Stimulated activated CD4-positive, alpha-beta T cell treated with anti-CD3 and anti-CD28 coated beads, Interleukin-4, amount 100 ng/mL, for 4 hours (primary cell): Measurements from ENCODE around the gene CWC27.
A peak's percentile ranks its signal among the peaks of the same experiment; 100 is the strongest.

Source experiments
- DNase-seq, 2 experiments: peaks; one replicate each; pipeline ENCODE4 v3.0.0-alpha.2; 2020

The CWC27 gene, protein sequence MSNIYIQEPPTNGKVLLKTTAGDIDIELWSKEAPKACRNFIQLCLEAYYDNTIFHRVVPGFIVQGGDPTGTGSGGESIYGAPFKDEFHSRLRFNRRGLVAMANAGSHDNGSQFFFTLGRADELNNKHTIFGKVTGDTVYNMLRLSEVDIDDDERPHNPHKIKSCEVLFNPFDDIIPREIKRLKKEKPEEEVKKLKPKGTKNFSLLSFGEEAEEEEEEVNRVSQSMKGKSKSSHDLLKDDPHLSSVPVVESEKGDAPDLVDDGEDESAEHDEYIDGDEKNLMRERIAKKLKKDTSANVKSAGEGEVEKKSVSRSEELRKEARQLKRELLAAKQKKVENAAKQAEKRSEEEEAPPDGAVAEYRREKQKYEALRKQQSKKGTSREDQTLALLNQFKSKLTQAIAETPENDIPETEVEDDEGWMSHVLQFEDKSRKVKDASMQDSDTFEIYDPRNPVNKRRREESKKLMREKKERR

DNA sequence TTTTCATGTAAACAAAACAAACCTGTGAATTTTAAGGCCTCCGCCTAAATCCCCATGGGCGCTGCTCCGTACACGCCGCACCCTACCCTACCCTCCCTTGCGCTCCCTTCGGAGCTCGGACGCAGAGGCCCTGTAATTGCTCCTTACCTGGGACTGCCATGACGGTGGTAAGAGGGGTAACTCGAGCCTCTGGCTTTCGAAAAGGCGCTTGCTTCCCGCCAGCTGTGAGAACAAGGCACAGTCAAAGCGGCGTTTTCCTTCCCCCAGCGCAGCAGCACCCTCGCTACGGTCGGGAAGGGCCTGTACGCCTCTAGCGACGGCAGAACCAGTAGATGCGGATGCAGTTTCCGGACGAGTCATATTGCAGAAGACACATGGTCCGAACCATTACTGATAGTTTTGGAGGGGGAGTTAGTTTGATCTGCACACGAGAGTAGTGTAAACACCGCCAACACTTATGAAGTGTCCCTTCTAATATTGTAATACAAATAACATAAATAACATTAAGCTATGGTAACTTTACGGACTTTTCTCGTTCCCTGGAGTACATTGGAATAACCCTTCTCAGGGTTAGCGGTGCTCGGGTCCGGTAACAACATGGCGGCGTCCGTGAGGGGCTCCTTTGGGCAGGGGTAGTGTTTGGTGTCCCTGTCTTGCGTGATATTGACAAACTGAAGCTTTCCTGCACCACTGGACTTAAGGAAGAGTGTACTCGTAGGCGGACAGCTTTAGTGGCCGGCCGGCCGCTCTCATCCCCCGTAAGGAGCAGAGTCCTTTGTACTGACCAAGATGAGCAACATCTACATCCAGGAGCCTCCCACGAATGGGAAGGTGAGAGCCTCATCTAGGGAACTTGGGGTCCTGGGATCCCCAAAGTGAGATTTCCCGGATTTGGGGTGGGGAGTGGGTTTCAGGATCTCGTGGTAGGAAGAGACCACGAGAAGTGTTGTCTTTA, at the start of gene CWC27, which contains the start of gene SREK1IP1:
Gene CWC27, plus strand, starts transcription at position 573 of the 955 bp plus-strand sequence. Its CDS starts 217 bp downstream, at position 790.
Gene SREK1IP1, minus strand, starts transcription at position 334 of the 955 bp plus-strand sequence. Its CDS starts 174 bp downstream, at position 160.
- peak; percentile 71 to 80 for DNase-seq

DNA sequence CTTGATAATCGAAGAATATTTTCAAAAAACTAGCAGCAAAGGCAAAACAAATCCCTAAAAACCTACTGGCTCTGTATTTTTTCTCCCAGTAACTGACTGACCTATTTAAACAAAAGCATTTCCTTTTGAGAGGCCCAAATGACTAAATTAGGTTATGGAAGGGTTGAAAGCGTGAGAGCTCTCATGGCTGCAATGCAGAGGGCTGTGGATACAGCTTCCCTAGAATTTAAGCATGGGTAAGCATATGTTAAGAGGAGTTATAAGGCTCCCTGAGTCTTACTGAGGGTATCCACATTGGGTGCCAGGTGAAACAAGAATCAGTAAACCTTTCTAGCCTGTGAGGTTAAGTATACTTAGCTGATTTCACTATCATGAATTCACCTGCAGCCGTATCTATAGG, 46.1 kb upstream of the CWC27 start:
- DNase-seq: no peak

DNA sequence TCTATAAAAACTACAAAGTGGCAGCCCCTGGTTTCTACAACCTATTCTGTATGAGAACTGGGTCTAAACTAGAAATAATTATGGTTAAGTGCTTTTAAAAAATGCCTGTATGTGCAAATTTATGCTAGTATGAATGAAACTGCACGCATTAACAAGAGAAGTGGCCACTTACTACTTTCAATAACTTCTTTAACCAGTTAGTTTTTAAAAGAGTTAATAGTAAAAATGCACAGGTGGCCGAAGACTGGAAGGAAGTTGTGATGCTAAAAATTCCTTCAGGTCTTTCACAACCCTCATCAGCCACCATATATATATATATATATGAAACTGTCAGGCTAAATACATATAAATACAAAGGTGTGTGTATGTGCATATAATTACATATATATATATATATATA, 41.6 kb upstream of the CWC27 start:
- DNase-seq: no peak

DNA sequence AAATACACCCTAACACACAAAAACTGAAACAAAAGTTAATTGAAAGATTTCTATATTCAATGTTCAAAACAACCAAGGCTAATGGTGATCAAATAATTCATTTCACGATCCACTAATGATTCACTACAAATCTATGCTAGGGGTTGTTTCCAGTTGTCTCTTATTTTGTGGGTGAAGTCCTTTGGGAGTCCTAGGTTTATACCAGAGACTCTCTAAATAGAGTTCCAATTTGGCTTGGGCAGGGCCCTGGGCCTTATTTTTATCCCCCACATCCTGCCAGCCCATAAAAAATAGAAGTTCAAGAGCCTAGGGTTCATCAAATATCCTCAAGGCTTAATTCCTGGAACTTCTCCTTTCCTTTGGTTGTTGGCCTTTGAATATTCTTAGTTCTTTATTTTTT, 26.3 kb upstream of the CWC27 start:
- no peak for DNase-seq

DNA sequence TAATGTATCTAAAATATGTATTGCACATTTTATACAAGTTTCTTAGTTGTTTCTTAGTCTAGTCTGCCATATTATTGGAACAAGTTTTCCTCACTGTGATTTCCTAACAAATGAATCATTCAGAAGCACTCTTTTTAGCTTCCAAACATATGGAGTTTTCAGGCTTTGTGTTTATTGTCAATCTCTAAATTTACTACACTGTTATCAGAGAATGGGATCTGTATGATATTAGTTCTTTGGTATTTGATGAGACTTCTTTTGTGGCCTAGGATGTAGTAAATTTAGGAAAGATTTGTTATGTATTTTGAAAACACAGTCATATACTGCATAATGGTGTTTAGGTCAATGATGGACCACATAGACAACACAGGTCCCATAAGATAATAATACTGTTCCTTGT, 25.9 kb upstream of the CWC27 start:
- DNase-seq: no peak

DNA sequence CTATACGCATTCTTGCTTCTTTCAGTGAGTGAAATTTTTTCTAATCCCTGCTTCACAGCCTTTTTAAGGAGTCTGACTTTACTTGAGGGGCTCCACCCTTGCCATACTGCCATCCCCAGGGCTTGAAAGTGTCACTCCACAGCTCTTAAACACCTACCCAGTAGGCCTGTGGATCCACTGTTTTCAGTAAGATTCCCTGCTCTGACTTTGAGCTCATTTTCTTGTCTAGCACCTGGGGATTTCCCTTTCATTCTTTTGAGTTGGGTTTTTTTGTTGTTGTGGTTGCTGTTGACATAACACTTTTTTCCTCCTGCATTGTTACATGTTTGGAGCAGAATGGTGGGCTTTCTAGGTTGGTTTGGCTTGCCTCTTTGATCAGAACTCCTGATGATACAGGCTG, 23.8 kb upstream of the CWC27 start:
- DNase-seq: no peak

DNA sequence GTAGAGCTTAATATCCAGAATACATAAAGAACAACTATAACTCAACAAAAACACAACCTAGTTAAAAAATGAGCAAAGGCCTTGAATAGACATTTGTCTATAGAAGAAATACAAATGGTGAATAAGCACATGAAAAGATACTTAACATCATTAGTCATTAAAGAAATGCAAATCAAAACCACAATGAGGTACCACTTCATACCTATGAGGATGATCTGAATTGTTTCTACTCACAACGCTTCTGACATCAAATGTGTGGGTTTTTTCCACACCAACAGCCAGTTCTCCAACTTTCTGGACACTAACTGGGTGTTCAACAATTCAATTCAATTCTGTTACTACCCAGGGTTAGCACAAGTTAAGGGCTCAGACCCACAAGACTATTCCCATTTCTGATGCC, 22.3 kb upstream of the CWC27 start:
- no peak for DNase-seq

DNA sequence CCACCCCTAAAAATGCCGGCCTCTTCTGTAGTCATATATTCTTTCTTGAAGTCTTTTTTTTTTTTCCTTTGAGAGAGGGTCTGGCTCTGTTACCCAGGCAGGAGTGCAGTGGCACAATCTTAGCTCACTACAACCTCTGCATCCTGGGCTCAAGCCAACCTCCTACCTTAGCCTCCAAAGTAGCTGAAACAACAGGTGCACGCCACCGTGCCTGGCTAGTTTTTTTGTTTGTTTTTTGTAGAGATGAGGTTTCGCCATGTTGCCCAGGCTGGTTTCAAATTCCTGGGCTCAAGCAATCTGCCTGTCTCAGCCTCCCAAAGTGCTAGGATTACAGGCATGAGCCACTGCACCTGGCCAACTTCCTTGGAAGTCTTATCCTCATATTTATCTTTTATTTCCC, 19.3 kb upstream of the CWC27 start:
- no peak for DNase-seq

DNA sequence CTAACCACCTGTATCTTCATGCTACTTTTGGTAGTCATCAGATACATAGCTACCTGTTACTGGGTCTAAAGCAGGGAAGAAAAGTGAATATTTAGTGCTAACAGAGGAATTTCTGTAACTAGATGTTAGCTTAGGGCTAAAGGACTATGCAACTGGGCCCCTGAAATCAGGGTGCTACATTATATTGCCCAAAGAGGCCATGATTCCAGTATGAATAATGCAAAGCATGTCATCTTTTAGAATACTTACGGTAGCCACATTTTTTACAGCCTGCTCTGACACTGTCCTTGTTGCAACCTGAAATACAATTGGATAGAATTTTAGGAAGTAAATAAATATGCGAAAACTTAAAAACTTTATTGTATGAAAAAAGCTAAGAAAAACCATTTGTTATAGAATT, 14.7 kb upstream of the CWC27 start:
- no peak for DNase-seq

DNA sequence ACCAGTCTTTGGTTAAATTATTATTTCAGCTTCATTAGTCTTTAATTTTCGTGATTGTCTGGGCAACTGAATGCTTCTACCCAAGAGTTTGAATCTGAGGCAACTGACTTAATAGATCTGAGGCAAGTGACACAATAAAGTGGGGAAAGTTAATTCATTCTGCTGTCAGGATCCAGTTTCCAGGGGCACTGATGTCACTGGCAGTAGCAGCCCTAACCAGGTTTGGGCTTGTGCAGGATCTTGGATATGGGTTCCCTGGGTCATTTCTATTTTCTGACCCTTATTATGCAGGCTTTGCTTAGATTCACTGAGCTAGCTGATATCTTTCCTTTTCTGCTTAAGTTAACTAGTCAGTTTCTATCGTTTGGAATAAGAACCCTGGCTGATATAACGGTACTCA, 9.8 kb upstream of the CWC27 start:
- DNase-seq: no peak

DNA sequence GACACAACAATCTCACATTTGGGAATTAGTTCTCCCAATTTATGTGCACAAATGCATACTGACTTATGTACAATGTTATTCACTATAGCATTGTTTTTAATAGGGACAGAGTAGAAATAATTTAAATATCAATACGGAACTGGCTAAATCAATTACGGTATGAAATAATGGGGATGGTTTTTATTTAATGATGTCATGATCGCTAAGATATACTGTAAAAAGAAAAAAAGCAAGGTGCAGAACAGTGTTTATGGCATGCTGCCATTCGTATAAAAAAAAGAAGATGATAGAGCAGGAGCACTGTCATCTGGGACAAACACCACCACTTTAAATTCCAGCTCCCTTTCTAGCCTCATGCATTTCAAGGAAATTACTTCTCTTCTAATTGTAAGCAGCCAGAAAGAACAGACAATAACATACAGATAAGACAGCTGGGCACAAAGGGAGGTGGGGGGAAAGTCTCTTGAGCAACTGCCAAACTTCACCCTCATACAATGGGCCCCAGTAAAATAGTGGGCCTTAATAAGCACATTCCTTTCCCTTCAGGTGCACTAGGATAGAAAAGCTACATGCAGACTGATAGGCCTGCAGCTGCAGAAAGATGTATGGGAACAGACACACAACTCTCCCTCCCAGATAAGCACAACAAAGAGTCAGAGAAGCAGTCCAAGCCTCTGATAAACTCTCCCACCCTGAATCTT, 8.6 kb upstream of the CWC27 start:
- no peak for DNase-seq

DNA sequence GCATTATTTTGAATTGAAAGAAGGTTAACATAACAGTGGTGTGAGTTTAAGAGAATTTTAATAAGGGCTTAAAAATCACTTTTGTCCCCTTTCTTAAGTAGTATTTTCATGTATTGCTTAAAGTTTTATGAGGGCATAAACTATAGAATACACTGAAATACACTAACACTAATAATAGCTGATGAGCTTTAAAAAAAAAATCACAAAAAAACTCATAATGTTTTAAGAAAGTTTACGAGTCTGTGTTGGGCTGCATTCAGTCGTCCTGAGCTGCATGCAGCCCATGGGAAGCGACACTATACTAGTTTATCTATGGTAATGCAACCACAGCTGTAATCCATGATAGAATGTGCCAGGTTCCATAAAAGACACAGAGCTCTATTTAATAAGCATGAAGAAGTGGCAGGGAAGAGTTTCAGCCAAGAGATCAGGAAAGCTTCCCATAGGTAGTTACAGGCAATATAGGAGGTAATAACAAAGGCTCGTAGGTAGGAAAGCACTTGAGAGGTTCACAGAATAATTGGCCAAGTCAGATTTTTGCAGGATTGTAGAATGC, 4.7 kb upstream of the CWC27 start:
- no peak for DNase-seq

DNA sequence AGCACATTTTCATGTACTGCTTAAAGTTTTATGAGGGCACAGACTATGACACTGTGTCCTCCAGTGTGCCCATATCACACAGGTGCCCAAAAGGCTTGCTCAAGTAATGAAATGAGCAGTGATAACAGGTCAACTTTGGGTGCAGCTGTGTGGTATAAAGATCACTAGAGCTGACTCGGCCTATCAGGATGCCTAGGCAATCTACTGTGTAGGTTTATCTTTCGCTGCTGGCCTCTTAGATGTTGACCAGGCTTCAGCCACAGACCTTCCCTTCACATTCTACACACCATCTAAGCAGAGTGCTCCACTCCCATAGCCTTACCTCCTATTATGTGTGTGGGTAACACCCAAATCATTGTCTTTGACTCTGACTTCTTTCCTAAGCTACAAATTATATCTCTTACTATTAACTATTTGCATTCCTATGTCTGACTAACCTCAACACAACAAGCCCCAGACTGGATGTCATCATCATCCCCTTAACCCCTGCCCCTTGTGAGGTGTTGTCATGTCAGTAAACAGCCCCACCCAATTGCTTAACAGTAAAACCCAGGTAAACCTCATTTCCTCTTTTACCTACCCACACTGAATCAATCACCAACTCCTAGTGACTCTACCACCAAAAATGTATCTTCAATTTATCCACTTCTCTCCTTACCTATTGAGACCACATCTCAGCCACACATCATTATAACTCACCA, 2.8 kb upstream of the CWC27 start:
- no peak for DNase-seq

DNA sequence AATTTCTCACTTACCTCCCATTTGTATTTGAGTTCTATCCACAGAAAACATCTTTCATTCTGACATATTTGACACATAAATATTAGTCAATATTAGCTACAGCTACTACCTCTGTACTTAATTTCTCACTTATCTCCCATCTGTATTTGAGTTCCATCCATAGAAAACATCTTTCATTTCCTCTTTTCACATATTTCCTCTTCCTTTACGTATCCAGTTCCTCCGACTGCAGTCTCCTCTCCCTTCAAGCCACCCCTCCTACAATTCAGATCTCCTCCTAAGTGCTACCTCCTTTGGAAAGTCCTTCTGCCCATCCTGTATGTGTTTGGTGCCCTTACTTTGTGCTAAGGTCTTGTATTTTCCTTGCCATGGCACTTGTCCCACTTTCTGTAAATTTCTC, 1.8 kb upstream of the CWC27 start:
- DNase-seq: no peak

DNA sequence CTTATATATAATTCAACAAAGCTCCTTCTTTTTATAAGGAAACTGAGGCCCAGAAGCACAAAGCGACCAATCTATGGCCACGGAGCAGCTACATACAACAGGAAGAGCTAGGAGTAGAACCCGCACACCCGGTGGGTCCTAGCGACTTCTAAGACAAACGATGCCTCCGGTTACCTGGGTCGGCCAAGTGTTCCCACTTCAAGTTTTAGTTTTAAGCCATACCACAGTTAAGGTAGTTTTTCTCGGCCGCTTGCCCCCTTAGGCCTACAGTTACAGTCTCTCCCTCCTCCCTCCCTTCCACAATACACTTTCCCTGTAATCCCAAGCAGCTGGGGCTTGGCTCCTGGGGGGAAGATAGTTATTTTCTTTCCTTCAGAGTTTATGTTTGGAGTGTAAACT, 772 bp upstream of the CWC27 start:
- peak in 1 of 2 experiments; percentile 6 for DNase-seq

DNA sequence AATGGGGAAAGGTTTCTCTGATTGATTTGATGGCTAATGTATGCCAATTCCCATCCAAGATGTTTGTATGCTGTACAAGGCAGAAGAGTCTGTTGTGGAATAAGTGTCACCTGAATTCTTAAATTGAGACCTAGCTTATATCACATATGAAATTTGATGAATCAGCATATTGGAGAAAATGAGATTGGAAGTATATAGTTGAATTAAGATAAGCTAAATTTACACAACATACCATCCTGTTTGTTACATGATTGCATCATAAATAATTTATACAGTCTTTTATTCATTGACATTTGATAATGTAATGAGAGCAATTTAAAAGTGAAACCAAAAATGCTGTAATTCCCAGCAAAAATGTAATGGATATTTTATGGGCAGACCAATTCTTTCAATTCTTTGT, 1.1 kb downstream of the CWC27 start:
- DNase-seq: no peak

DNA sequence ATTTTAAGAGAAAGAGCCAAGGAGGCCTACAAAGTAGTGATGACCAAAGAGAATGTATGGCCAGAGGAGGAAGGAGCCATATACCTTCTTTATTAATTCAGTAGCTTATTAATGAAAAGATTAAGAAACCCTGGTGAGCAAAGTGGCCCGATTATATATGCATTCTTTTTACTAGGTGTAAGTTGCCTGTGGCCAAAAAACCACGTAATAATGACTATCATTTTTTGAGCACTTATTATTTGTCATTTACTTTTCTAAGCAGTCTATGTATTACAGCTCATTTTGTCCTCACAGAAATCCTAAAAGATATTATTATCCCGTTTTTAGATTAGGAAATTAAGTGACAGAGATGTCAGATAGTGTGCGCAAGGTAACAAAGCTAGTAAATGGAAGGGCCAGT, 3.0 kb downstream of the CWC27 start:
- no peak for DNase-seq

DNA sequence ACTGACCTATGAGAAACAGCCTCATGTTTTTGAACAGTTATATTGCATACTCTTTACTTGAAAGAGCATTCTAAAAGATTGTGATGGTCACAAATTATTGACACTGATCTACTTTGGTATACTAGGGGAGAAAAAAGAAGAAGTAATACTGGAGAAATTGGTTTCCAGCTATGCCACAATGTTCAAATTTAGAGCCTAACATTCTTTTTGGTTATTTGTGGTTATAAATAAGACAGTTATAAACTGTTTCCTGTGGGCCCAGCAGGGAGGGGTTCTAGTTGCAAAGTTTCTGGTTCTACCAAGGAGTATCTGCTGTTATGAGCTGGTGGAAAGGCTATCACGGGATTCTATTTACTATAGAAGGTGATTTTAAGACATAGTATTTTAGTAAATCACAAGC, 4.8 kb downstream of the CWC27 start:
- no peak for DNase-seq

DNA sequence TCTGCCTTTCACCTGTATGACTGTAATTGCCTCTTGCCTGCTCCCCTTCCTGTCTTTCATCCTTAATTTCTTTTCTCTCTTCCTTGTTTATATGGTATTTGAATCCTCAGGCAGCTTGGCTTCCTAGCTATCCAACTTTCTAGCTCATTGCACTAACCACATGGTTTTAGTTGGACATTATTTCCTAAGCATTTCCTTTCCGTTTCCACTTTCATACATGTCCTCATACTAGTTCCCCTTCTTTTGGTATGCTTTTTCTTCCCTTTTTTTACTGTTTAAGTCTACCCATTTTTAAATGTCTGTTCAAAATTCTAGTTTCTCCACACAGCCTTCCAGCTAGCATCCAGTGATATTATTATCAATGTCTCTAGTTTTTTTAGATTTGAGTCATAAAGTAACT, 6.6 kb downstream of the CWC27 start:
- no peak for DNase-seq

DNA sequence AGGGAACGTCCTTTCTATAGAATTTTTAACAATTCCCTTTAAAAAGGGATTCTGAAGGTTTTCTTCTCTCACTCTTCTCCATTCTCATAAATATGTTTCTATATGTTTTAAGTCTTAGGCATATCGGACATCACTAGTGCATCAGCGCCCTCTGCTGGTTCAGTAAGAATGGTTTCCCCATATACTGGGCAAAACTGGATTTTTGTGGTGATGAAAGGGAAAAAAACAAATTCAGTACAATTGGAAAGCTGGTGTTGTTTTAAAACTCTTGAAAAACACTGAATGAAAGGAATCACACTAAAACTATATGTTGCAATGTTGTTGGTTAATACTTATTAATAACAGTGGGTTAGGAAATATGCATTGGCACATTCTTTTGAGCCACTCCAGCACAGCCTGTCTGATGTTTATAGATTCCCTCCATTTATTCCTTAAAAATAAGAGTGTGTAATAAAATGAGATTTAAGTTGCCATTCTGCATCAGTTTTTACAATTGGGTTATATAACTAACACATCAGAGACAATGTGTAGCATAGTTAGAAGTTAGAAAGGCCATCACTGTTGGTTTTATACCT, 15.8 kb downstream of the CWC27 start:
- DNase-seq: peak; percentile 52 to 58

DNA sequence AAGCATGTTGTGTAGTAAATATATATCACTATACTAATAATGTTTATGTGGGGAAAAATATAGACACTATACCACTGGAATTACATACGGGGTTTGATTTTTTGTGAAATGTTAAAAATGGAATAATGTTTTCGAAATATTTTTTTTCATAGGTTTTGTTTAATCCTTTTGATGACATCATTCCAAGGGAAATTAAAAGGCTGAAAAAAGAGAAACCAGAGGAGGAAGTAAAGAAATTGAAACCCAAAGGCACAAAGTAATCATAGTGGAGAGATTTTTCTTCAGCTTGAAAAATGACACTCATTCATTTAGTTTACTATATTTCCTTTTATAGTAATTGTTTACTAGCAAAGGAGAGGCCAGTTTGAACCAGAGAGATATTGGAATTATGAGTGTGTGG, 17.6 kb downstream of the CWC27 start:
- DNase-seq: no peak

DNA sequence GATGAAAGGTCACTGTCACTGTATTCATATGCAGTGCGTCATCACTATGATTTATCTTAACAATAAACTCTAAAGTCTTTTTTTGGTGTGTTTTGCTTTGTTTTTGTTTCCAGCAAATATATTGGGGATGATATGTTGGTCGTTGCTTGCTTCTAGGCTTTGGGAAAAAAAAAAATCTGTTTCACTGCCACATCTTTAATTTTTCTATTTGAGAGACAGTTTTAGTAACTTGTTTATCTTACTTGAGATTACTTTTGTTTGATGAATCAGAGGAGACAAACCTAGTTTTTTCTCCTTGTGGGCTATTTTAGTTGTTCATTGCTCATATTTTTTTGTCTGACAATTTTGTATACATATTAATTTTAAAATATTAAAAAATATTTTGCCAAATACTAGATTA, 19.4 kb downstream of the CWC27 start:
- no peak for DNase-seq
